RKO (cell line): ENCODE data around the gene FAAP100.
"Not testable (repeated sequence)": the region's sequence is repeated elsewhere in the genome, so short reads cannot be mapped to it uniquely, and the experiment has no call there.

Experiments used
- DNase-seq: peaks from one replicate; pipeline ENCODE4 v3.0.0-alpha.2; 2016; ENCODE audit warnings: low spot score

Gene FAAP100

DNA sequence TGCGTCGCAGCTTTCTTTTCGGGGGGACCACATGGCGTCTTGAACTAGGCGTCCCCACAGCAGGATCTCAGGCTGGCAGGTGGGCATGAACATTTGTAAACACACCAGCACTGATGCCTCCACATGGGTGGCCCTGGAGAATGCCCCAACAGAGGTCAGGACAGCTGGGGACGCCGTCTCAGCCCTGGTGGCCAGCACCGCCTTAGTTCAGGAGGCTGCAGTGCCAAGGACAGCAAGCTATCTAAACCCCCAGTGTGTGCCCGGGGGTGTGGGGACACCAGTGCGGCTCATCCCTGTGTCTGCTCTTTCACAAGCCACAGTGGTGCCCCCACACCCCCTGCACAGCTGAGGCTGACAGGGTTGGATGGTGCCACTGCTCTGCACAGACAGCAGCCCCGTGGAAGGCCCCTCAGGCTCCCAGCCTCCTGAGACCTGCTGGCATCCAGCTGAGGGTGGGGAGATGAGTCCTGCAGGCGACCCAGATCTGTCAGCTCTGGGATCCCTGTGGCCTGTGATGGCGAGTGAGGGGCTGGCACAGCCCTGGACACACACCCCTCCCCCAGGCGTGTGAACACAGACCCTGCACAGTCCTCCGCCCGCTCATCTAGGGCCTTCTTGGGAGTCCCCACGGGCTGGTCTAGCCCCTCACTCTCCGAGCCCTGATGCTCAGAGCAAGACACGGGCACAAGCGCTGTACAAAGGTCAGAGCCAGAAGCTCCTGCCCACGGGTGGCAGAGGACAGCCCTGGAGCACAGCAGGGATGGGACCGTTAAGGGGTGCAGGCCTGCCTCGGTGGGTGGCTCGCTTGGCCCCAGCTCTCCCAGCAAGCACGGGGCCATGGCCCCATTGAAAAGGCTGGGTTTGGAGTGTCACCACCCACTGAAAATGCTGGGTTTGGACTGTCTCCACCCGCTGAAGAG lies 13.2 kb downstream of the FAAP100 start:
- DNase-seq = no peak

DNA sequence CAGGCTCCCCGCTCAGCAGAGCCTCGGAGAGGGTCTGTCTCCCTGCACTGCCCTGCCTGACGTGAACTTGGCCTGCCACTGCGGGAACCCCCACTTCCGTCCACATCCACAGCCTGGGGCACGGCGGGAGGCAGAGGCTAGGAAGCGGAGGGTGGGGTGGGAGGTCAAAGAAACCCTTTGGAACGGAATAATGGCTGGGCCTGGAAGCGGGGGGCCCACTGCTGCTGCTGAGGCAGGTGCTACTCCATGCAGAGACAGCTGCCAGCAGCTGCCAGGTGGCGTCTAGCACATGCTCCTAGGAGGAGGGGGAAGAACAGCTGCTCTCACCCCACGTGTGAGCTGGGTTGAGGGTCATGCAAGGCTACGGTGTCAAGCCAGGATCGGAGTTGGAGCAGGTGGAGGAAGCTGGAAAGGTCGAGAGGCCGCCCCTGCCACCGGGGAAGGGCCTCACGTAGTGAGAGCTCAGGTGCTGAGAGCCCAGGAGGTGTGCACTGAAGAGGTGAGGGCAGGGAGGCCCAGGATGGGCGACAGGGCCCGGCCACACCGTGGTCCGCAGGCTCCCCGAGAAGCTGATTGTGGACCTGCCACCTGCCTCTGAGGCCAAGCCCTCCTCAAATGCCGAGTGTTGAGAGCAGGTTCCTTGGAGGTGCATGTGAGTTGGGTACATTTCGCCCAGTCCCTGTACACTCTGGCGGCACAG lies 14.1 kb downstream of the FAAP100 start:
- no peak for DNase-seq

DNA sequence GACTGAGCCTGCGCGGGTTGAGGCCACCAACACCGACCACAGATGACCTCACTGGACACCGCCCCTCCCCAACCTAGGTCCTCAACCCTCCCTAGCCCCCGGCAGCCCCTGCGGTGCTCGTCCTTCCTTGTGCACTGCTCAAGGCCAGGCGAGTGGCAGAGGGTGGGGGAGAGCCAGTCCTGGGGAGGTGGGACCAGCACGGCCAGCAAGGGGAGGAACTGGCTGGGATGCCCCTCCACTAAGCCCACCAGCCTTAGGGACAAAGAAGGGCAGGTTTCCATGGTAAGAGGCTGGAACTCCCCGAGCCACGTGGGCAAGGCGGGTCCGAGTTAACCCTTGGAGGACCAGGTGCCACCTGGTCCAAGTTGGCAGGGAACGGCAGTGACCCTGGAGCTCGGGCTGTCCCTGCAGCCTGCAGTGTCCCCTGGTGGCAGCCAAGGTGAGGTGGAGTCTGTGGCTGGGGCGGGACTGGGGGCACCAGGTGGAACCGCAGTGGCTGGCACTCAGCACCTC lies 14.8 kb downstream of the FAAP100 start:
- DNase-seq = no peak

DNA sequence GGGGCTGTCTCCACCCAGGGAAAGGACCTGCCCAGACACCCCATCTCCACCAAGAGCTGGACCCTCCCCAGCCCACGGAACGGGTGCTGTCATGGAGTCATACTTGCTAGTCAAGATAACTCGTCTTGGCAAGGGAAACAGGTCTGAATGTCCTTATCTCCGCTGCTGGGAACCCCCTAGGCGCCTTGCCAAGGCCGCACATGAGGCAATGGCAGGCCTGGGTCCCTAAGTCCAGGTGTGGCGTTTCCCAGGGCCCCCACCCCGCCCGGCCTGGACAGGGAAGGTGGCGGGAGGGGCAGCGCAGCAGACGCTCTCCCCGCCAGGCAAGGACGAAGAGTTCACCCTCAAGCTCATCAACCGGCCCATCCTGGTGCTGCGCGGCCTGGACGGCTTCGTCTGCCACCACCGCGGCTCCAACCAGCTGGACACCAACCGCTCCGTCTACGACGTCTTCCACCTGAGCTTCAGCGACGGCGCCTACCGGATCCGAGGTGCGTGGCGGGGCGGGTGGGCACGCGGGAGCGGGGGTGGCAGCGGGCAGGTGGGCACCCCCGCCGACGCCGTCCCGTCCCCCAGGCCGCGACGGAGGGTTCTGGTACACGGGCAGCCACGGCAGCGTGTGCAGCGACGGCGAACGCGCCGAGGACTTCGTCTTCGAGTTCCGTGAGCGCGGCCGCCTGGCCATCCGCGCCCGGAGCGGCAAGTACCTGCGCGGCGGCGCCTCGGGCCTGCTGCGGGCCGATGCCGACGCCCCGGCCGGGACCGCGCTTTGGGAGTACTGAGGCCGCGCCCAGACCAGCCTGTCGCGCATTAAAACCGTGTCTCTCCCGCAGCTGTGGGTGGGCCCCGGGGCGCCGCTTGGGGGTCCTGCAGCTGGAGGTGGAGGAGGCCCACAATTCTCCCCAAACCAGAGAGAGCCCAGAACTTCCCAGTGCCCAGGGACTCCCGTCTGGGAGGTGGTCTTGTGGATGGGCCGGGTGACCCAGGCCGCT lies 15.6 kb downstream of the FAAP100 start:
- no peak for DNase-seq

DNA sequence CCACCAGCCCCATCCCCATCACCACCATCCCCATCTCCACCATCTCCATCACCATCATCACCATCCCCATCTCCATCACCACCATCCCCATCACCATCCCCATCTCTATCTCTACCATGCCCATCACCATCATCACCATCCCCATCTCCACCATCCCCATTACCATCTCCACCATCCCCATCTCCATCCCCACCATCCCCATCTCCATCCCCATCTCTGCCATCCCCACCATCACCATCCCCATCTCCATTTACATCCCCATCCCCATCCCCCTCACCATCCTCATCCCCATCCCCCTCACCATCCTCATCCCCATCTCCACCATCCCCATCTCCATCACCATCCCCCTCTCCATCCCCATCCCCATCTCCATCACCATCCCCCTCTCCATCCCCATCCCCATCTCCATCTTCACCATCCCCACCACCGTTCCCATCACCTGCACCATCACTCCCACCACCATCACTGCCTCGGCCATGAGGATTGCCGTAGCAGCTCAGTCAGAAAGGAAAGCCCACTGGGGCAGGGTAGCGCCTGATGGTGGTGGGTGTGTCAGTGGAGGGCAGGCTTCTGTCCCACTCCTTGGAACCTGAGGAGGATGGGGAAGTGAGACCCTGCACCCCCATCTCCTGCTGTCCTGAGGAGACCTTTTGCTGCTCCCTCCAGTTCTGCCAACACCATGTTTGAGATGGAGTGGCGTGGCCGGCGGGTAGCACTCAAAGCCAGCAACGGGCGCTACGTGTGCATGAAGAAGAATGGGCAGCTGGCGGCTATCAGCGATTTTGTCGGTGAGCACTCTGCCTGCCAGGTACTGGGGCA lies 16.5 kb downstream of the FAAP100 start:
- DNase-seq = no peak

DNA sequence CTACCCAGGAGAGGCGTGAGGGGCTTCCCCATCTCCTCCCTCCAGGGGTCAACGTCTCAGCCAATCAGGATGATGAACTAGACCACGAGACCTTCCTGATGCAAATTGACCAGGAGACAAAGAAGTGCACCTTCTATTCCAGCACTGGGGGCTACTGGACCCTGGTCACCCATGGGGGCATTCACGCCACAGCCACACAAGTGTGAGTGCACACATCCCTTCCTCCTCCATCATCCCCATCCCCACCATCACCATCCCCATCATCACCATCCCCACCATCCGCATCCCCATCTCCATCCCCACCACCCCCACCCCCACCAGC lies 17.2 kb downstream of the FAAP100 start:
- DNase-seq = no peak

DNA sequence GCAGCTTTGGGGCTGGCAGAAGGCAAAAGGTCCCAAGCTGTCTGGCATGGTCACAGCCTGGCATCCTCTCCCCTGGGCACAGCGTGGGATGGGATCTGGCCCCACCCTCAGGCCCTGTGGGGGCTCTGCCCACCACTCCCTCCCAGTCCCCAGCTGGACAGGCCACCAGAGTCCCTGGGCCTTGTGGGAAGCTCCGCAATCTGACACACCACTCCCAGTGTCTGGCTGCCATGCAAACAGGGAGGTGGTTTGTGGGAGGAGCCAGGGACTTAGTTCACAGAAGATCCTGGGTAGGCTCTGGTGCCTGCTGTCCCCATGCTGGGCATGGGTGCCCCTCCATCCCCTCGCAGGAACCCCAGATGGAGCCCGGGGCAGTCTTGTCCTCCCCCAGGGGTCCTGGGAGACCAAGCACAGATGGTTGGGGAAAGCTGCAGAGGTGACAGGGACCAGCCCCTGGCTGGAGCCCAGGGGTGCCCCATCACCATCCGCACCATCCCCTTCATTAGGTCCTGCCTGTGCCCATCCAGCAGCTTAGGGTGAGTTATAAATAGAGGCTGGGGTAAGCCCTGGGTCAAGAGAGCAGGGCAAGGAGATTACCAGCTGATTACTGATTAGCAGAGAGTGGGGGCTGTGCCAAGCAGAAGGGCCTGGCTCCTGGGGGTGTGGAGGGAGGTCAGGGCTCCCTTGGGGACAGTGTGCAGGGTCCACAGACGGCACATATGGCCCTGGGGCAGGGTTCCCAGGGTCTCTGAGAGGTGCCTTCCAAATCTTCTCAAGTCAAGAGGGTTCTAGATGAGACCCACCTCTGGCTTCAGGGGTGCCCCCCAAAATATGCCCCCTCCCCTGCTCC lies 17.8 kb downstream of the FAAP100 start:
- DNase-seq = no peak

DNA sequence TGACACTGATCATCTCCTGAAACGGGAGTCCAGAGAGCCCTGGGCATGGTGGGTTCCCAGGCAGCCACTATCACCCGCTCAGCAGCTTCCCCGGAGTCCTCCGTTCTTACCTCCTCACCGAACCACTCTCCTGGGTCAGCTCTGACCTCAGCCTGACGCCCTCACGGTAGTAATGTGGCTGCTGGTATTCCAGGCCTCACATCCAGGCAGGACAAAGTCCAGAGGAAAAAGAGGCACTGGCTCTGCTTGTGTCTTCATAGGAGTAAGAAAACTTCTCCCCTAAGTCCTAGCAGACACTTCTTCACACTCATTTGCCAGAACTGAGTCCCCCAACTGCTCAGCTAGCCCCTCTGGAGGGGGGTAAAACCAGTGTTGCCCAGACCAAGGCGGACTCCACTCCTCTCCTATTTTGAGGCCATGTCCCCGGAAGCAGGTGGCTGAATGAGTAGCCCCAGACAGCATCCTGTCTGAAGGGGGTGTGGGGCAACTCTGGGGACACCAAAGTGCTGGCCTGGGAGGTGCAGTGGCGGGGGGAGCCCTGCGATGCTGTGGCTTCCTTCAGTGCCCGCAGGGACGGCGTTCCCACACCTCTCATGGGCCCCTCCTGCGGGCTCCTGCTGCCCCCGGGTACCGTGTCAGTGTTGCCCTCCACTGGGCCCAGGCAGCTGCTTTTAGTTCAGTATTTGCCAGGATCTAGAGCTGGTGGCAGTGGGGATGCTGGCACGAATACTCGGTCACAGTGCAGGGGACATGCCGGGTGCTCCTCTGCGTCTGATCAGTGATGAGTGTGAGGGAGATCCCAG lies 18.6 kb downstream of the FAAP100 start:
- DNase-seq = peak; percentile 38

DNA sequence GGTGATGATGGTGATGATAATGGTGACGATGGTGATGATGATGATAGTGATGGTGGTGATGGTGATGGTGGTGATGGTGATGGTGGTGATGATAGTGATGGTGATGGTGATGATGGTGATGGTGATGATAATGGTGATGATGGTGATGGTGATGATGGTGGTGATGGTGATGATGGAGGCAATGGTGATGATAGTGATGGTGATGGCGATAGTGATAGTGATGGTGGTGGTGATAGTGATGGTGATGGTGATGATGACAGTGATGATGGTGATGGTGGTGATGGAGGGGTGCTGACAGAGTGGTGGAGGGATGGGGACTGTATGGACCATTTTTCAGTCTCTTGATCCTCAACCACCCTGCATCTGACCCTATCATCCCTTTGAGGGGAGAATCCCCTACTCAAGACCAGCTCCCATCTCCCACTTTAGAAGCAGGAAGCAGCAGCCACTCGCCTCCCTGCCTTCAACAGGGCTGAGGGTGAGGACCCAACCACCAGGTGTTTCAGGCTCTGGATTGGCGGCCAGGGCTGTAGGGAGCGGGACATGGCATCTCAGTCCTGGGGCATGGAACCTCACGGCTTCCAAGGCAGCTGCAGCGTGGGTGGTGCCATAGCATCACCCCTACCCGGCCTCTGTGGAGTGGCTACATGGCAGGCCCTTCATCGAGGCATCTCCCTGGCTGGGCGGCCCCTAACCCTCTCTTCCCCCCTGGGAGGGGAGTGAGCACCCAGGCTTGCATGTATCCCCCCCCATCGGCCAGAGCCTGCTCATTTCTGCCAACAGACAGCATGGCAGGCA lies 19.5 kb downstream of the FAAP100 start:
- DNase-seq = no peak

DNA sequence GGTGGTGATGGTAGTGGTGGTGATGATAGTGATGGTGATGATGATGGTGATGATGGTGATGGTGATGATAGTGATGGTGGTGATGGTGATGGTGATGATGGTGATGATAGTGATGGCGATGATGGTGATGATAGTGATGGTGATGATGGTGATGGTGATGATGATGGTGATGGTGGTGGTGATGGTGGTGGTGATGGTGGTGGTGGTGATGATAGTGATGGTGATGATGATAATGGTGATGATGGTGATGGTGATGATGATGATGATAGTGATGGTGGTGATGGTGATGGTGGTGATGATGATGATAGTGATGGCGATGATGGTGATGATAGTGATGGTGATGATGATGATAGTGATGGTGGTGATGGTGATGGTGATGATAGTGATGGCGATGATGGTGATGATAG lies 20.2 kb downstream of the FAAP100 start:
- DNase-seq = not testable (repeated sequence)

DNA sequence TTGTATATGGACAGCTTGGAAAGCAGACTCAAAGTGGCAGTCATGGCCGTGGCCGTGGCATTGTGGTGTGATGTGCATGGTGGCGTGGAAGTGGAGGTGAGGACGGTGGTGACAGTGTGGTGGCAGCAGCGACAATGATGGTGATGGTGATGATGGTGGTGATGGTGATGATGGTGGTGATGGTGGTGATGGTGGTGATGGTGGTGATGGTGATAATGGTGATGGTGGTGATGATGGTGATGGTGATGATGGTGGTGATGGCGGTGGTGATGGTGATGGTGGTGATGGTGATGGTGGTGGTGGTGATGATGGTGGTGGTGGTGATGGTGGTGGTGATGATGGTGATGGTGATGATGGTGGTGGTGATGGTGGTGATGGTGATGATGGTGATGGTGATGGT lies 21.1 kb downstream of the FAAP100 start:
- not testable (repeated sequence) for DNase-seq

DNA sequence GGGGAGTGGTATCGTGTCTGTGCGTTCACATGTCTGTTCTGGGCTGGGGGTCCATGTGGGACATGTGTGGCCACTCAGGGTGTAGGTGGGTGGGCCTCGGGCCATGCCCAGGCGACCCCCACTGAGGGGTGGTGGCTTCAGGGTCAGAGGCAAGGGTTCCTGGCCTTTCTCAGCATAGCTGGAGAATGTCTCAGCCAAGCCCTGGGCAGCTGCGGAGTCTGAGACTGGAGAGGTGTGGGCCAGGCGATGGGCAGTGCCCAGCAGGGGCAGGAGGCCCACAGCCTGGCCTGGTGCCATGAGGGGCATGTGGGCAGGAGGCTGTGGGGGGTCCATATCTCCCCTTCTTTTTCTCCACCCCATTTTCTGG lies 22.7 kb downstream of the FAAP100 start:
- DNase-seq = no peak

DNA sequence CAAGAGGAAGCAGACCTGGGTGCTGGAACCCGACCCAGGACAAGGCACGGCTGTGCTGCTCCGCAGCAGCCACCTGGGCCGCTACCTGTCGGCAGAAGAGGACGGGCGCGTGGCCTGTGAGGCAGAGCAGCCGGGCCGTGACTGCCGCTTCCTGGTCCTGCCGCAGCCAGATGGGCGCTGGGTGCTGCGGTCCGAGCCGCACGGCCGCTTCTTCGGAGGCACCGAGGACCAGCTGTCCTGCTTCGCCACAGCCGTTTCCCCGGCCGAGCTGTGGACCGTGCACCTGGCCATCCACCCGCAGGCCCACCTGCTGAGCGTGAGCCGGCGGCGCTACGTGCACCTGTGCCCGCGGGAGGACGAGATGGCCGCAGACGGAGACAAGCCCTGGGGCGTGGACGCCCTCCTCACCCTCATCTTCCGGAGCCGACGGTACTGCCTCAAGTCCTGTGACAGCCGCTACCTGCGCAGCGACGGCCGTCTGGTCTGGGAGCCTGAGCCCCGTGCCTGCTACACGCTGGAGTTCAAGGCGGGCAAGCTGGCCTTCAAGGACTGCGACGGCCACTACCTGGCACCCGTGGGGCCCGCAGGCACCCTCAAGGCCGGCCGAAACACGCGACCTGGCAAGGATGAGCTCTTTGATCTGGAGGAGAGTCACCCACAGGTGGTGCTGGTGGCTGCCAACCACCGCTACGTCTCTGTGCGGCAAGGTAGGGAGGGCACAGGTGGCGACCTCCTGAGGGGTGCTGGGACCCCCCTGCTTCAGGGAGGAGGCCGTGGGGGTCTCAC lies 23.3 kb downstream of the FAAP100 start:
- no peak for DNase-seq

DNA sequence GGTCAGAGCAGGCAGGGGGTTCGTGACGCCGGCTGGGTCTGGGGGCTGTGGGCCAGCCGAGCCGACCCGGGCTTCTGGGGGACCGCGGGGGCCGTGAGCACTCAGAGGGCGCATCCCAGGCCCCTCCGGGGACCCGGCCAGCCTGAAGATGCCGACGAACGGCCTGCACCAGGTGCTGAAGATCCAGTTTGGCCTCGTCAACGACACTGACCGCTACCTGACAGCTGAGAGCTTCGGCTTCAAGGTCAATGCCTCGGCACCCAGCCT lies 23.8 kb downstream of the FAAP100 start:
- DNase-seq = no peak

DNA sequence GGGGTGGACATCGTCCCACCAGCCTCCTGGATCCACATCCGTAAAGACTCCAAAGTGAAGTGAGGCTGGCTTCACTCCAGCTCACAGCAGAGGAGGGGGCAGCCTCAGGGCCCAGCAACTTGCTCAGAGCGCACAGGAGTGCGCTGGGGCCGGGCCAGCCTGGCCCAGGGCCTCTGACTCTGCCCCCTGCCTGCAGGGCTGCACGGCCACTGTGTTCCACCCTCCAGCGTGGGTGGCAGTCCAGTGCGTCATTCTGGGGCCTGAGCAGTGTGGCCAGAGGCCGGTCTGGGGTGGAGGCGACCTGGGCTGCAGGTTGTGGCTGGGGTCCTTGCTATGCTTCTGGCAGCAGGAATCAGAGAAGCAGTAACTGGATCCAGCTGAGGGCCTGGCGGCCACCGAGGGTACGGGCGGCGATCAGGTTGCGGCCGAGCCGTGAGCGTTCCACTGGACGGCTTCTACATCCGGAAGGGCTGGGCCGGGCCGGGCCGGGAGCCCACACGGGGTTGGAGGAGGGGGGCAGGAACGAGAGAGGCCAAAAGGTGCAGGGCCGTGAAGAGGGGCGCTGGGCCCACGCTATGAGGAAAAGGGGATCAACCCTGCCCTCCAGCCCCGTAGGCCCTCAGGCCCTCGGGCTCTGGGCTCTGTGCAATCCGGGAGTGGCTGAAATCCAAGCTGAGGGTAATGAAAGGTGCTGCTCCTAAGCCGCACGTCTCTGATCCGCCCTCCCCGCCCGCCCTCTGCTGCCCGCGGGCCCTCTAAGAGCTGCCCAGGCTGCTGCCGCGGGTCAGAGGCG lies 24.4 kb downstream of the FAAP100 start, which contains the start of gene FSCN2:
Gene FSCN2, plus strand, starts transcription at position 787 of the 793 bp plus-strand sequence. CDS start 155 bp downstream, outside the sequence.
- no peak for DNase-seq

DNA sequence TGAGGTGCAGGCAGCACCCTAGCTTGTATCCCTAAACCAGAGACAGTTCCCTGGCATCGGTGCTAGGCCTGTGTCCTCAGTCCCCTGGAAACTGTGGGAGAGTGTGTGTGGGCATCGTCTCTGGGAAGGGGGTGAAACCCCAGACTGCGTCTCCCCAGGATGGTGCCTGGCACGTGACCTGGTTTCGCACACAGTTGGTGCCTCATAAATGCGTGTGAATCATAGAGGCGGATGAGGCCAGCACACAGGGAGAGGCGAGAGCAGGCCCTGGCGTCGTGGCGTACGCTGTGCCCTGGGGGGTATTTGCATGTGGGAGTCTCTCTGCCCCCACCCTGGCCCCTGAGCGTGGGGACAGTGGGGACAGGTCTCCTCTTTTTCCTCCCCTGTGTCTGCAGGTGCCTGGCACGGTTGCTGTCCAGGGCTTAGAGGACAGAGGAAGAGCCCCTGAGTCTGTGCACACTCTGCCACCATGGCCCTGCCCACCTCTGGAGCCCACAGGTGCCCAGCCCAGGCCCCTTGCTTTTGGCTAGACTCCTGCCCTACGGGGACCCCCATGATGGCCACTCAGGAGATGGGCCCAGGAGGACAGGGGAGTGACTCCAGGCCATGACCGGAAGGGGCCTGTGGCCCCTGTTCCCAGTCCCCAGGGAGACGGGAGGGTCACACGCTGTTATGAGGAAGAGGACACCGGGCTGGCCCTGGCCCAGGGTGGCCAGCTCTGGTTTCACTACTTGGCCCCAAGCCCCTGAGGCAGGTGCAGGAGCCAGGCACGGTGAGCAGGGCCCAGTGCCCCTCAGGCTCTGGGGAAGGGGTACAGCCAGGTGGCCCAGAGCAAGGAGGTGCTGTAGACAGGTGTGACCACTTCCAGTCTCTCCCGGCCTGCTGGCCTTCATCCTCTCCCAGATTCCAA lies 25.2 kb downstream of the FAAP100 start:
- no peak for DNase-seq
